Measurements from ENCODE around the gene CNN3.

The CNN3 gene

DNA sequence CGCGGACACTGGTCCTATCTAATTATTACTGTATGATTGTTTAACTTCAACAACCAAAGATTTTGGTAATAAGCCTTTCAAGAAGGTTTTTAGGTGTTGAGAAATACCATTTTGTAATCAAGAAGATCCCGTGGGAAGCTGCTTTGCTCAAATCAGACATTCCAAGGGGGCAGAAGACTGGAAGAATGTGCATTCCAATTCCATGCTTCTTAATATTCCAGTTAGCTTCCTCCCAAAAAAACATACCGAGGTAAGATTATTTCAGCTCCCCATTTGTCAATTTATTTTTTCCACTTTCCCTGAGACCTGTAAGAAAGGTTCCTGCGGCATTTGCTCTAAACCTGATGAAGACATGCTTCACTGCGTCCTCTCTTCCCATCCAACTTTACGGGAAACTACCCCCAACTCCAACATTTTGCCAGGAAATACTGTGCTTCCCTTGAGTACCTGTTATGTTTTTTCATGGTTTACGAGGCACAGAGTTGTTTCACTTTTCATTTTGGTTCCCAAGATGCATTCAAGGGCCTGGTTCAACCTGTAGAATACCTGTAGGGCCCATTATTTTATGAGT is 4.1 kb downstream of the CNN3 start:
- DNase-seq = no peak

GRCh38 chr1:94921977-94922376 is 4.9 kb downstream of the CNN3 start:
- no peak for DNase-seq

DNA sequence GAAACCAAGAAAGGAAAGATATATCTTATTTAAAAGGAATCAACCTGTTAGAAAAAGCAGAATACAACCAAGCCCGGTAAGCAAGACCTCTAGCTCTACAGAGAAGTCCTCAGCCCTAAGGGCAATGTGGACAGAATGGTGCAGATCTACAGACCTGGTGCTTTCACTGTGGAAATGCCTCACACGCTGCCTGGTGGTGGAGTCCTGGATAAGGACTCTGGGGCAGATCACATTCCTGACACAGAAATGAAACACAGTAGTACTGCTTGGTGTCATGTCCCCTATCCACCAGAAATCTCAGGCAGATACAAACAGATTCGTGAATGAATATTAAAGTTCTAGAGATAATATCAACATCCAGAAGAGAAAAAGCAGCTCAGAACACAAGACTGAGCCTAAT is 6.8 kb downstream of the CNN3 start:
- DNase-seq = no peak

GRCh38 chr1:94919241-94920030 is 7.5 kb downstream of the CNN3 start:
- no peak for DNase-seq

DNA sequence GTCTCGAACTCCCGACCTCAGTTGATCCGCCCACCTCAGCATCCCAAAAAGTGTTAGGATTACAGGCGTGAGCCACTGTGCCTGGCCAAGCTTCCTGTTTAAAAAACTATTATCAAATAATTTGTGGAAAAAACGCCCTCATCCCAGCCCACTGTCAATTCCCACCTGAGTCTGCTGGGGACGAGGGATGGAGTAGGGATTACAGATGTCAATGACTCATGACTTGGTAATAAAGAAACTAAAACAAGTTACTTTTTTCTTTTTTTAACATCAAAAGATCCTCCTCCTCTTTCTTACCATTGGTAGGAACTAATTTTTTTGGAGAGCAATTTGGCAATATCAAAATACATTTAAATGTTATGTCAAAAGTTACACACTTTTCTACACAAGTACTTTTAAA is 9.7 kb downstream of the CNN3 start:
- DNase-seq = no peak

- DNase-seq = no peak
These were observed 14.4 kb downstream of the CNN3 start for GRCh38 chr1:94912263-94913184.

DNA sequence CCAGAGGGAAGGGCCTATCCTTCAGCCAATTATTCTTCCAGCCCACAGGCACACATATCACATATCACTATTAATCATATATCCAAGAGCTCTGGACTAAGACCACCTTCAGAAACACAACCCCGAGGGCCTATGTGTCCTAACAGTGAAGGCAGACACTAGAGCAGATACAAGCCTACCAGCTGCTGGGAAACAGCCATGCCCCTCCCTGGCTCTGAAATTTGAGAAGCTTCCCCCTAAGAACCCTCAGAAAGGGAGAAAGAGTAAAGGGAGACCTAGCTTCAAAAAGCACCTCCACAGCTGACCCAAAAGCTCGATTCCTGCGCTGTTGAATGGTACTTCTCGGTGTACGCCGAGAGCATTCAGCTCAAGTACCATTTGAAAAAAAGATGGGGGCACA is 17.4 kb downstream of the CNN3 start:
- no peak for DNase-seq

DNA sequence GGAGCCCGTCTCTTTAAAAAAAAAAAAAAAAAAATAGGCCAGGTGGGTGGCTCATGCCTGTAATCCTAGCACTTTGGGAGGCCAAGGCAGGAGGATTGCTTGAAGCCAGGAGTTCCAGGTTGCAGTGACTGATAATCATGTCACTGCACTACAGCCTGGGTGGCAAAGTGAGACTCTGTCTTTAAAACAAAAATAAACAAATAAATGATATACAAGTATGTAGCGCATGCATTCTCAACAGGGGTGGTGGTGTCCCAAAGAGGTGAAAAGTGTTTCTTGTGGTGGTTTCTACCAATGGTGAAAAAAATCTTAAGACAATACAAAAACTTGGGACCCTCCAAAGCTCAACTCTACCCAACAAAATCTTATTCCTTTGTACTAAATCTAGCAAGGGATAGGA is 17.9 kb downstream of the CNN3 start:
- no peak for DNase-seq

DNA sequence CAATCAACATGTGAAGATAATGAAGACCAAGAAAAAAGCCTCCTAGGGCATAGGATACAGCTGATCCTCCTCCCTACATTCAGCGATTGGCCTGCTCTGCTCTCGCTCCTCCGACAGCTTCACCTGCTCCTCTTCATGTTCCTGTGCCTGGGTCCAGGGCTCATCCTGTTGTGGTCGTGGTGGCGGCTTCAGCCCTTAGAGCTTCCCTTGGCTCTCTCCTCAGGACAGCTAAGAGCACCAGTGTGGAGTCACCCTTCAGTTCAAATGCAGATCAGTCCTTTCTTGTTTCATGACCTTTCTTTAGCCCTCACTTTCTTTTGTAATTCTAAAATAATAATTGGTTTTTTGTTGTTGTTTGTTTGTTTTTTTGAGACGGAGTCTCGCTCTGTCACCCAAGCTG is 18.7 kb downstream of the CNN3 start:
- no peak for DNase-seq

- no peak for DNase-seq
These were observed 19.8 kb downstream of the CNN3 start for GRCh38 chr1:94907136-94907535.

DNA sequence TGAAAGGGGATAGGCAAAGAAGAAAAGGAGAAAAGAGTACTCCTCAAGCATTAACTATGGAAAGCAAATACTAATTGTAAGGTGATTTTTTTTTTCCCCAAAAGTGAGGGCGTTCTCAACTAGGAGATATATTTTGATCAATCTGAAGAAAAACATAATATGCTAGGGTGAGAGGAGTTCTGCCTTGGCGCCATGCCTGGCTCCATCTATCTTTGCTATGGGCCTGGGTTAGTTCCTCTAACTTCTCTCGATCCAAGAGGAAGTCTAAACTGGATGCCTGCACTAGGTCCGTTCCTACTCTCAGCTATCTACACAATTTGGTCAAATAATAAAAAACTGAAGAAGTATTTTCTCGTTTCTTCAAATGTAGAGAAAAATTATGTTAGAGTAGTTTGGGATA is 20.5 kb downstream of the CNN3 start:
- no peak for DNase-seq

DNA sequence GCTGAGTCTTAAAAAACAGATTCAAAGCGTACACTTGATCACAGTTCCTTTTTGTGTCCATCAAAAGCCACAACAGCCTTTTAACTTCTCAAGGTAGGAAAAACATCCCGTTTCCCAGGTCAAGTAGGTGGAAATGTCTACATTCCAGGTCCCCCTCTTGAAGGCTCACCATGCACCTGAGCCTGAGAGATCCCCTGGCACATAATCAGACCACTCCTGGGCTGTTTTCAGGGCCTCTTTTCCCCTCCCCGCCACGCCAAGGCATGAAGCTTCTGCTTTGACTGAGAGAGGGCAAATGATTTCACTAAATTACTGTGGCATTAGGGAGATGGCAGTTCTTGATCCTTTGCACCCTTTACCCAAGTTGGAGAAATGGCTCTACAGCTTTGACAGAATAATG is 21.7 kb downstream of the CNN3 start:
- DNase-seq = no peak

GRCh38 chr1:94903280-94904009 is 23.5 kb downstream of the CNN3 start:
- no peak for DNase-seq

DNA sequence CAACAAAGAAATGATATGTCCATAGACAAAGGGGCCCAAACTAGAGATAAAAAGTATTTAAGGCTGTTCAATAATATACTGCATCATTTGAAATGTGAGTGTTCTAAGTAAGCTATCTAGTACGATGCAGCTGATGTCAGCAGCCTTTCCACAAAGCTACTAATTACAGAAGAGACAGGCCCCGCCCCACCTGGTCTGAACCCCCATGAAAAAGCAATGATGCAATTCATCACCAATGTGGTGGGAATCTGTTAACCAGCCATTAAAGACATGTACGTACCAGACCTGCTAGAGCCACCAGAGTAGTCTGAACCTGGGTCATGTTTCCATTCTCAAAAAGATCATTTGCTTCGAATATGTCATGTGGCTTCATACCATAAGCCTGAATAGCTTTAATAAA is 25.1 kb downstream of the CNN3 start:
- no peak for DNase-seq

GRCh38 chr1:94899756-94900155 is 27.2 kb downstream of the CNN3 start:
- no peak for DNase-seq

DNA sequence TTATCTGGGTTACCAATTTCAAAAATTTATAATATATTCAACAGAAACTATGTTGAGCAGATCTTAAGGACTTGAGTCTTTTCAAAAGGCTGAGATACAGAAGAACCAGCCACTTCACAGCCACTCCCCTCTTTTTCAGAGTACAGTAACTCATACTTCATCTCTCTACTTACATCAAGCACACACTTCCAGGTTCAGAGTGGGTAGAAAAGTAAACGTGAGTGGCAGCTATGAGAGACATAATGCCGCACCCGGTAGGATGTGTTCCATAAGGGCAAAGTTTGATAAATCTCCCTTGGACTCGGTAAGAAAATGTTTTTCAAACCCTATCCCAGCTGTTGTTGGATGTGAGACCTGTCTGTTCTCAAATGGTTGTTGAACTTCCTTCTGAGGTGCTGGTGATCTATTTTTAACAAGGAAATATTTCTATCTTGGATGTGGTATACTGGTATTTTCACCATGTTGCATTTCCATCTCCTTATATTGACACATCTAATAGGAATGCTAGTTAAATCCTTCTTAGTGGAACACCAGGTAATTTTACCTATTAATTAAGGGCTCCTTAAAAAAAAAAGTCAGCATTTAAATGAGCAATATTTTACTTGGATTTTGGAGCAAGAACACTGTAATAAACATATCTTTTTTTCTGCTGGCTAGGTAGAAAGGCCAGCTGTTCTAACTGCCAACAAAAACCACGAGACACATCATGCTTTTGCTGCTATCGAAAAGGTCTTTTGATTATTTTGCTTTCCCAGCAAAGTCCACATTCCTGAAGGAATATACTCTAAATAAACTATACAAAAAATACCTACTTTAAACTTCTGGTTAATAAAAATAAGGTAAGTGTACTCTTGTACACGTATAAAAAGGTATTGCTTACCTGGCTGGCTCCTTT is 28.2 kb downstream of the CNN3 start:
- DNase-seq = no peak

GRCh38 chr1:94895518-94895917 is 31.4 kb downstream of the CNN3 start:
- no peak for DNase-seq

- DNase-seq = no peak
These were observed 32.3 kb downstream of the CNN3 start for GRCh38 chr1:94894630-94895029.

DNA sequence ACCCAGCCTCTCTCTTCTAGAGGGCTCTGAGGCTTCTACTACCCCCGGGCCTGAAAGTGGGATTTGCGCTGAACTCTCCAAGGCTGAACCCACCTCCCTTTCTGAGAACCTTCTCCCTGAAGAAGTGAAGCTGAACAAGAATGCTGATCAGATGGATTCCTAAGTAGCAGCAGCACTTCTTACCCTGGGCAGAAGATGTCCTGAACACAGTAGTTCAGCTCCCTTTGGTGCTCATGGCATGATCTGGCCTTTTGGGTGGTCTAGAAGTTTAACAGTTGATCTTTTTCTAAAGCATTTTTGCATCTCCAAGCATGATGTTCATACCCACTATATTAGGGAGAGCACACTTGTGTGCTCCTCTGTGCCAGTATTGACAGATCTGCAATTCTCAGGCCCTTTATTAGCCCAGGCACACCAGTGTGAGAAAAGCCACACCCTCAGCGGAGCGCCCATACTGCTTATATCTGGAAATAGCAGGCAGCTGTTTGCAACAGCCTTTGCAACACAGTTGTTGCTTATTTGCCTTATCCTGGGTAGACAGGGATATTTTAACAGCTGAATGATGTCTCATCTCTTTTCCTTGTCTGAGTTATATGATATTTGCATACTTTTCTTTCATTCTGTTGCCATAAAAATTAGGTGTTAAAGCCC is 34.2 kb downstream of the CNN3 start:
- peak; percentile 54 for DNase-seq

- no peak for DNase-seq
These were observed 38.7 kb downstream of the CNN3 start for GRCh38 chr1:94888201-94888600.

- DNase-seq = no peak
These were observed 39.2 kb downstream of the CNN3 start for GRCh38 chr1:94887603-94888171.

All from femur (tissue), 1 donor.